ENCODE data around the gene PHYHD1. TPM values are rescaled to one million over a fixed set of nuclear protein-coding genes. Genes with fewer than 3 reads are reported as not detected.

Gene PHYHD1
- total and polyA plus RNA-seq, 2 of the 13 experiments (the other 11 are each of a cell fraction or from before 2014, with no cell fraction given) = 10.6 to 25.3 TPM

- TF ChIP-seq ZNF609 (CRISPR knock-in tag; IDR thresholded peaks at IDR 0.05; ENCODE audit: borderline replicate concordance) = no peak
- no peak for TF ChIP-seq FOXK1 (CRISPR knock-in tag; IDR thresholded peaks at IDR 0.05; ENCODE audit: borderline replicate concordance, low read depth)
- no peak for TF ChIP-seq ZNF644 (CRISPR knock-in tag; IDR thresholded peaks at IDR 0.05; ENCODE audit: low read depth)
- no peak for TF ChIP-seq SMARCC2 (IDR thresholded peaks at IDR 0.05)
- no peak for TF ChIP-seq PRDM15 (CRISPR knock-in tag; IDR thresholded peaks at IDR 0.05)
- no peak for TF ChIP-seq ATF7-NPFF (CRISPR knock-in tag; IDR thresholded peaks at IDR 0.05; ENCODE audit: low read depth)
- no peak for TF ChIP-seq ZNF737 (CRISPR knock-in tag; IDR thresholded peaks at IDR 0.05; ENCODE audit: borderline replicate concordance)
- no peak for TF ChIP-seq MLXIP (CRISPR knock-in tag; IDR thresholded peaks at IDR 0.05; ENCODE audit: borderline replicate concordance)
- TF ChIP-seq HNF4A (CRISPR knock-in tag; IDR thresholded peaks at IDR 0.05) = no peak
- no peak for TF ChIP-seq ZNF780A (CRISPR knock-in tag; IDR thresholded peaks at IDR 0.05)
- no peak for TF ChIP-seq NR2F1 (CRISPR knock-in tag; IDR thresholded peaks at IDR 0.05)
- no peak; the same call in 1 of the 2 replicates for TF ChIP-seq ZNF615 (CRISPR knock-in tag; IDR thresholded peaks at IDR 0.05; ENCODE audit: borderline replicate concordance)
Measured at GRCh38 chr9:128927731-128928411, 7.1 kb downstream of the PHYHD1 start (continued).
